SU-DHL-6 (cell line): Measurements from ENCODE around the gene HORMAD2.

ENCODE experiments used
- H2AFZ ChIP-seq: fragments of 200-600 bp; sonication (generic); 2 replicates; pipeline ENCODE4 v1.6.1; 2014; ENCODE audit warnings: low read depth, mild to moderate bottlenecking, moderate library complexity, mixed read lengths, antibody characterized with exemption, low read length; ENCODE audit not compliant: severe bottlenecking
- H3F3A ChIP-seq: fragments of 200-600 bp; shearing (Covaris generic); 2 replicates; pipeline ENCODE4 v1.6.0; 2016; ENCODE audit warnings: antibody characterized with exemption, mild to moderate bottlenecking; ENCODE audit not compliant: insufficient read depth
- H3K27ac ChIP-seq: fragments of 200-600 bp; sonication (generic); 2 replicates; pipeline ENCODE4 v1.5.1; 2016; ENCODE audit warnings: low read depth, mild to moderate bottlenecking, low read length, moderate library complexity, mixed read lengths
- H3K27me3 ChIP-seq: fragments of 200-600 bp; sonication (generic), shearing (Covaris generic); 2 replicates; pipeline ENCODE4 v1.6.0; 2014; ENCODE audit warnings: mild to moderate bottlenecking, low read length
- H3K36me3 ChIP-seq: fragments of 200-600 bp; sonication (generic); 2 replicates; pipeline ENCODE4 v1.6.1; 2014; ENCODE audit warnings: mild to moderate bottlenecking, low read length, mixed read lengths
- H3K4me2 ChIP-seq: fragments of 300-600, 200-600 bp; shearing (Covaris generic), sonication (generic); 2 replicates; pipeline ENCODE4 v1.6.0; 2014; ENCODE audit warnings: low read length, low read depth, mild to moderate bottlenecking; ENCODE audit not compliant: poor library complexity, severe bottlenecking
- H3K4me3 ChIP-seq: fragments of 200-600 bp; sonication (generic); 2 replicates; pipeline ENCODE4 v1.5.1; 2014; ENCODE audit warnings: antibody characterized with exemption, low read length, mild to moderate bottlenecking, mixed read lengths; ENCODE audit not compliant: insufficient read depth, poor library complexity, severe bottlenecking
- H3K79me2 ChIP-seq: fragments of 200-600 bp; sonication (generic); 2 replicates; pipeline ENCODE4 v1.6.1; 2014; ENCODE audit warnings: mild to moderate bottlenecking, low read length, moderate library complexity; ENCODE audit not compliant: insufficient read depth
- H3K9ac ChIP-seq: fragments of 200-600 bp; sonication (generic); 2 replicates; pipeline ENCODE4 v1.7.0; 2014; ENCODE audit warnings: mild to moderate bottlenecking, low read length
- H3K9me2 ChIP-seq: fragments of 200-600 bp; sonication (generic); replicated peaks from 2 replicates; pipeline ENCODE4 v1.6.1; 2014; ENCODE audit warnings: low read length; ENCODE audit not compliant: insufficient read depth
- H3K9me3 ChIP-seq: fragments of 200-600 bp; sonication (generic); 2 replicates; pipeline ENCODE4 v1.6.1; 2014; ENCODE audit warnings: low read length, mixed read lengths; ENCODE audit not compliant: insufficient read depth
- H4K20me1 ChIP-seq: fragments of 200-600 bp; sonication (generic); 2 replicates; pipeline ENCODE4 v1.6.1; 2014; ENCODE audit warnings: low read depth, mild to moderate bottlenecking, antibody characterized with exemption, low read length, moderate library complexity, mixed read lengths
- EZH2phosphoT487 ChIP-seq: fragments of 200-600 bp; sonication (generic), shearing (Covaris generic); conservative IDR thresholded peaks from 2 replicates; pipeline ENCODE4 v1.6.1; 2018; ENCODE audit warnings: mild to moderate bottlenecking, antibody characterized with exemption, low read length, moderate library complexity, mixed read lengths
- TF ChIP-seq, protein P1 (sequence below): fragments of 200-600 bp; sonication (generic); IDR thresholded peaks from one replicate; pipeline ENCODE4 v1.5.1; 2017; ENCODE audit warnings: antibody characterized with exemption, mild to moderate bottlenecking, low read length, moderate library complexity; ENCODE audit not compliant: insufficient read depth, poor library complexity, severe bottlenecking

The HORMAD2 gene

DNA sequence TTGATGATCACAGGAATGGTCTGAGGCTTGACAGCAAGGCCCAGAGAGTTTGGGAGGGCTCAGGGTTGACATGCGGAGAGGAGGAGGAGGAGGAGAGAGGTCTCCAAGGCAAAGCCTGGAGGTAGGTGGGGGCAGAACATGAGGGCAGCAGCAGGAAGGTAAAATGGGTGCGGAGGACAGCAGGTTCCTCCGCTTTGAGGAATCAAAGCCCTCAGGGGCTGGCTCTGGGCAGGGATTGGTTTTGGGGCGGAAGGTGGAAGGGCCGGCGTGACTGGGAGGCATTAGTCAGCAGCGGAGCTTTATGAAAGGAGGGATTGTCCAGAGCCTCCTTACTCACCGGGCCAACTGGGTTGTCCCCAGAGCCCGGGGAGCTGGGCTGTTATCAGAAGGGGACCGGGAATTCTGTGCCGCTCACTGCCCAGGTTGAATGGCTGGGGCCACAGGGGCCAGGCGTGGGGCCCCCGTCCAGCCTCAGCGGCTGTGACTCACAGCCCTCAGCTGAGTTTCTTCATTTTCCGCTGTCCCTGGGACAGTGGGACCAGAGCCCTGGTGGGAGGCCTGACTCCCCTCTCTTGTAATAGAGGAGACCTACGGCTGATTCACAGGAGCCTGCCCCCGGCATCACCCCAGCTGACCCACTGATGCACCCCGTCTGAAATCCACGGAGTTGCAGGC is 130.1 kb downstream of the HORMAD2 start:
- H3K27ac ChIP-seq = no peak overlapping the region

DNA sequence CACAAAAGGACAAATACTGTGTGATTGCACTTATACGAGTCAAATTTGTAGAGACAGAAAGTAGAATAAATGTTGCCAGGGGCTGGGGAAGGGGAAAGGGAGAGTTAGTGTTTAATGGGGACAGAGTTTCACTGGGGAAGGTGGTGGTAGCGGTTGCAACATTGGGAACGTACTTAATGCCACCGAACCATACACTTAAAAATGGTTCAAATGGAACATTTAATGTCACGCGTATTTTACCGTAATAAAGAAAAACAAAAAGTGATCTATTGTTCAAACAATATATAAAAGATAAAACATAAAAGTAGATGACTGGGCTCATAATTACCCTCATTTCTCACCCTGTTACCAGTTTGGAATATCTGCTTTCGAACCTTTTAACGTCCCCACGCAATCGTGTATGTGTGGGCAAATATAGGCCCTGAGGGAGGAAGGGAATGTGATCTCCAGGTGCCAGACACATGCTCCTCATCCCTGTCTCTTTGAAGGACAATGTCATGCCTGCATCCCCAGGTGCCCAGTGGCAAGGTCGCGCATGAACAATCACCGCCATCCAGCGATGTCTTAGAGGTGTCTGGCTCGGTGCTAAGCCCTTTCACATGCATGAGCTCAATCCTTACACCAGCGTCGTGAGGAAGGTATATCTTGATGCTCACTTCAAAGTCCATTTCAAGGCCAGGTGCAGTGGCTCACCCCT is 131.0 kb downstream of the HORMAD2 start:
- Histone ChIP-seq H3K79me2 (no peaks in the 10 kb centered on the region), H3K9me2 (no peaks in the 10 kb centered on the region), H3F3A (no peaks in the 10 kb centered on the region), H4K20me1 (no peaks in the 10 kb centered on the region), H3K36me3 (no peaks in the 10 kb centered on the region), H3K27ac (no peak overlapping the region), H2AFZ (no peak overlapping the region), H3K4me2 (no peak overlapping the region), H3K27me3 (no peaks in the 10 kb centered on the region), H3K4me3 (no peak overlapping the region), H3K9ac (no peak overlapping the region), H3K9me3 (no peaks in the 10 kb centered on the region)
- TF ChIP-seq, protein P1, sequence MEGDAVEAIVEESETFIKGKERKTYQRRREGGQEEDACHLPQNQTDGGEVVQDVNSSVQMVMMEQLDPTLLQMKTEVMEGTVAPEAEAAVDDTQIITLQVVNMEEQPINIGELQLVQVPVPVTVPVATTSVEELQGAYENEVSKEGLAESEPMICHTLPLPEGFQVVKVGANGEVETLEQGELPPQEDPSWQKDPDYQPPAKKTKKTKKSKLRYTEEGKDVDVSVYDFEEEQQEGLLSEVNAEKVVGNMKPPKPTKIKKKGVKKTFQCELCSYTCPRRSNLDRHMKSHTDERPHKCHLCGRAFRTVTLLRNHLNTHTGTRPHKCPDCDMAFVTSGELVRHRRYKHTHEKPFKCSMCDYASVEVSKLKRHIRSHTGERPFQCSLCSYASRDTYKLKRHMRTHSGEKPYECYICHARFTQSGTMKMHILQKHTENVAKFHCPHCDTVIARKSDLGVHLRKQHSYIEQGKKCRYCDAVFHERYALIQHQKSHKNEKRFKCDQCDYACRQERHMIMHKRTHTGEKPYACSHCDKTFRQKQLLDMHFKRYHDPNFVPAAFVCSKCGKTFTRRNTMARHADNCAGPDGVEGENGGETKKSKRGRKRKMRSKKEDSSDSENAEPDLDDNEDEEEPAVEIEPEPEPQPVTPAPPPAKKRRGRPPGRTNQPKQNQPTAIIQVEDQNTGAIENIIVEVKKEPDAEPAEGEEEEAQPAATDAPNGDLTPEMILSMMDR = no peak
- TF ChIP-seq EZH2phosphoT487 = no peak

More for the DNA sequence above, 130.1 kb downstream of the HORMAD2 start:
- H3K4me3 ChIP-seq = no peak overlapping the region
- no peaks in the 10 kb centered on the region for H4K20me1 ChIP-seq
- H3K9me2 ChIP-seq = no peaks in the 10 kb centered on the region
- no peaks in the 10 kb centered on the region for H3F3A ChIP-seq
- no peaks in the 10 kb centered on the region for H3K27me3 ChIP-seq
- no peak for TF ChIP-seq EZH2phosphoT487
- TF ChIP-seq, protein P1 = no peak
- no peak overlapping the region for H3K4me2 ChIP-seq
- no peak overlapping the region for H3K9ac ChIP-seq
- no peaks in the 10 kb centered on the region for H3K9me3 ChIP-seq
- no peak overlapping the region for H2AFZ ChIP-seq
- H3K36me3 ChIP-seq = no peaks in the 10 kb centered on the region
- H3K79me2 ChIP-seq = no peaks in the 10 kb centered on the region

DNA sequence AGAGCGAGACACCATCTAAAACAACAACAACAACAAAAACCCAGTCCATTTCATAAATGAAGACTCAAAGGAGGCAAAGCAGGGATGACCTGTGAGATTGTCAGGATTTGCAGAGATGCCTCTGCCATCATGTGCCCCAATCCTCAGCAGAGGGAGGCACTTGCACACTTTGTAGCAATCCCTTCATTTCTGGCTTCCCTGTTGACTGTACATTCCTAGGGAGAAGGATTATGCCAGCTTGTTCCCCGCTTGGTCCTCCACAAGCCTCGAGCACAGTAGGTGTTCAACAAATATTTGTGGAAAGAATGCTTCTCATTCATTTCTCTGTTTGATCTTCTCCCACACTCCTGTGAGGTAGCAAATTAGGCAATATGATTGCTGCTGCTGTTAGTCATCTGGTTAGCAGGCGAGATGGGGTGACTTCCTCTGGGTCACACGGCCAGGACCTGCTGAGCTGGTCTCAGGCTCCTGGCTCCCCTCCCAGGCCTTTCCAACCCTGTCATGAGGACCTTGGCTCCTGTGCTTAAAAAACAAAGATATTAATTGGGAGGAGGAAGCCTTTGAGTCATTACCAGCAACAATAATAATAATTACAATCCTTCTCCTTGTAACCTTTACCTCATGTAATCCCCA is 132.2 kb downstream of the HORMAD2 start:
- Histone ChIP-seq H3K4me2 (no peak overlapping the region), H3K27ac (no peak overlapping the region), H2AFZ (no peak overlapping the region)

More for the DNA sequence above, 132.2 kb downstream of the HORMAD2 start:
- Histone ChIP-seq H3K9me3 (no peaks in the 10 kb centered on the region), H3K9me2 (no peaks in the 10 kb centered on the region), H3F3A (no peaks in the 10 kb centered on the region), H3K79me2 (no peaks in the 10 kb centered on the region), H3K36me3 (no peaks in the 10 kb centered on the region), H3K4me3 (no peak overlapping the region), H4K20me1 (no peaks in the 10 kb centered on the region), H3K27me3 (no peaks in the 10 kb centered on the region), H3K9ac (no peak overlapping the region)
- no peak for TF ChIP-seq EZH2phosphoT487
- TF ChIP-seq, protein P1 = no peak
